GM12878 (cell line): ENCODE data around the gene WWOX. TPM values are rescaled to one million over a fixed set of nuclear protein-coding genes. Genes with fewer than 3 reads are reported as not detected.

Source experiments
- ATAC-seq: fragments of 200-7000 bp; cut with Tn5 transposase; 3 replicates; pipeline ENCODE4 v1.9.1; 2020; ENCODE audit warnings: mild to moderate bottlenecking, moderate library complexity
- BruUV-seq: library from RNA; stranded (reverse); fragments of 400-500 nt; replicated peaks from 2 replicates; lab custom pipeline; 2021; lab: Mats Ljungman, UMichigan
- CTCF ChIA-PET: fragments of 300-600 bp; sonication (Branson Sonifier 250); formaldehyde crosslinking; extraction: SDS; loops from one replicate; lab custom pipeline; 2021; ENCODE audit warnings: inconsistent platforms; lab: Yijun Ruan, JAX
- POLR2A ChIA-PET: fragments of 350-600 bp; formaldehyde crosslinking; extraction: SDS; loops from one replicate; lab custom pipeline; 2021; ENCODE audit warnings: inconsistent platforms; lab: Charles Lee
- RAD21 ChIA-PET: fragments of 300-600 bp; sonication (Branson Sonifier 250); formaldehyde crosslinking; loops from one replicate; lab custom pipeline; 2023; ENCODE audit warnings: antibody characterized with exemption; ENCODE audit not compliant: unreplicated experiment; lab: Charles Lee
- SMC1A ChIA-PET: fragments of 300-600 bp; sonication (Branson Sonifier 250); formaldehyde crosslinking; loops from one replicate; lab custom pipeline; 2023; ENCODE audit not compliant: unreplicated experiment, uncharacterized antibody; lab: Charles Lee
- DNase-seq: peaks from one replicate; pipeline ENCODE4 v3.0.0-alpha.2; 2011; ENCODE audit warnings: low read depth, low spot score
- FAIRE-seq: peaks from 3 replicates; lab custom pipeline; 2011; peaks lifted over from hg19 to GRCh38; lab: Jason Lieb, UNC
- H2AFZ ChIP-seq: 2 replicates; pipeline ENCODE4 v1.6.0; 2011; ENCODE audit warnings: low read depth, low read length, control low read depth; ENCODE audit not compliant: control insufficient read depth
- H3K27ac ChIP-seq: 2 replicates; pipeline ENCODE4 v1.5.1; 2011; ENCODE audit warnings: control low read depth; ENCODE audit not compliant: control insufficient read depth, insufficient read depth
- H3K27me3 ChIP-seq, 2 experiments: replicated peaks in 1 of 2; 2 replicates each; pipeline versions ENCODE4 v1.6.0 to v1.6.1; 2011; ENCODE audit warnings: low read length in 1 of 2; ENCODE audit not compliant: control insufficient read depth in 2 of 2, insufficient read depth in 2 of 2
- H3K36me3 ChIP-seq, 2 experiments: 2 replicates each; pipeline ENCODE4 v1.5.1; 2011; ENCODE audit warnings: low read length in 1 of 2; ENCODE audit not compliant: control insufficient read depth in 2 of 2, insufficient read depth in 2 of 2
- H3K4me1 ChIP-seq: 2 replicates; pipeline ENCODE4 v1.6.1; 2011; ENCODE audit warnings: mild to moderate bottlenecking, low read length, moderate library complexity, mixed read lengths; ENCODE audit not compliant: control insufficient read depth, insufficient read depth
- H3K4me2 ChIP-seq: 2 replicates; pipeline ENCODE4 v1.6.0; 2011; ENCODE audit warnings: control low read depth; ENCODE audit not compliant: control insufficient read depth, insufficient read depth
- H3K4me3 ChIP-seq: fragments of 200-600 bp; sonication (generic); 2 replicates; pipeline ENCODE4 v1.5.1; 2016
- H3K79me2 ChIP-seq: 2 replicates; pipeline ENCODE4 v1.6.0; 2011; ENCODE audit warnings: low read length; ENCODE audit not compliant: control insufficient read depth, insufficient read depth
- H3K9ac ChIP-seq: 2 replicates; pipeline ENCODE4 v1.8.0; 2011; ENCODE audit warnings: low read length, control low read depth, mixed read lengths; ENCODE audit not compliant: control insufficient read depth, insufficient read depth
- H3K9me3 ChIP-seq: replicated peaks from 3 replicates; pipeline ENCODE4 v1.5.1; 2011; ENCODE audit warnings: mild to moderate bottlenecking, low read length; ENCODE audit not compliant: control insufficient read depth, insufficient read depth
- H4K20me1 ChIP-seq: 2 replicates; pipeline ENCODE4 v1.6.0; 2011; ENCODE audit not compliant: control insufficient read depth, insufficient read depth
- ASH2L ChIP-seq: fragments of 300-600, 200-600 bp; sonication (generic); IDR thresholded peaks from 2 replicates; pipeline ENCODE4 v1.6.1; 2017; ENCODE audit warnings: low read depth, mild to moderate bottlenecking, borderline replicate concordance
- BHLHE40 ChIP-seq, 2 experiments: fragments of 450-650 bp in 1 of 2; IDR thresholded peaks; 2 replicates each; pipeline ENCODE4 v1.6.1; 2011 to 2017; ENCODE audit warnings: low read depth in 2 of 2, borderline replicate concordance in 1 of 2, improper control_type of control experiment in 1 of 2, low read length in 1 of 2, mild to moderate bottlenecking in 1 of 2
- HDGF ChIP-seq: fragments of 450-650 bp; IDR thresholded peaks from 2 replicates; pipeline ENCODE4 v1.6.1; 2016; ENCODE audit warnings: antibody characterized with exemption
- RB1 ChIP-seq: fragments of 450-650 bp; formaldehyde crosslinking; IDR thresholded peaks from 2 replicates; pipeline ENCODE4 v1.6.1; 2017; ENCODE audit warnings: mild to moderate bottlenecking, borderline replicate concordance
- TCF3 ChIP-seq: IDR thresholded peaks from 2 replicates; pipeline ENCODE4 v1.6.1; 2012; ENCODE audit warnings: low read depth, mild to moderate bottlenecking, low read length, borderline replicate concordance; ENCODE audit not compliant: insufficient read depth
- ZBTB40 ChIP-seq: fragments of 450-650 bp; IDR thresholded peaks from 2 replicates; pipeline ENCODE4 v1.6.1; 2016; ENCODE audit warnings: mild to moderate bottlenecking, moderate library complexity, borderline replicate concordance
- WGBS: methylation state at CpG from one replicate; pipeline ENCODE4 v1.1.6; 2016; ENCODE audit warnings: low lambda C conversion rate; ENCODE audit not compliant: insufficient replicate concordance, insufficient coverage; ENCODE audit errors: missing lambda C conversion rate; 5-methylcytosine and 5-hydroxymethylcytosine counted together
- in situ Hi-C: fragments of 300-500 bp; cut with MboI; formaldehyde crosslinking; loops from 9 replicates; pipeline ENCODE4 v1.14.3; 2018; ENCODE audit warnings: mixed read lengths
- intact Hi-C: fragments of 100-400 bp; cut with micrococcal nuclease; formaldehyde crosslinking; loops from one replicate; pipeline ENCODE4 v1.14.2; 2022; ENCODE audit not compliant: unreplicated experiment
- polyA plus RNA-seq, 11 experiments: library from polyadenylated mRNA; depleted of rRNA in 4 of 11; unstranded in 6 of 11; stranded (reverse) in 5 of 11; fragments of >200 nt; fragmentation: Nextera tagmentation in 4 of 11; fragmentation: Illumina TruSeq in 1 of 11; extraction: Ambion mirVana in 4 of 11; extraction: Trizol in 1 of 11; gene quantifications; 1 replicate in 1 of 11; 2 replicates in 10 of 11; pipeline versions ENCODE4 v1.2.1 to v1.2.3, GENCODE V29; 2011 to 2016; ENCODE audit warnings: inconsistent platforms in 2 of 11, missing spikeins in 2 of 11, low read depth in 1 of 11
- total RNA-seq, 4 experiments: library from RNA; depleted of rRNA in 3 of 4; stranded (reverse); fragments of >200 nt in 3 of 4; fragmentation: Illumina TruSeq in 1 of 4; extraction: Trizol in 1 of 4; gene quantifications; 2 replicates each; pipeline versions ENCODE4 v1.2.1 to v1.2.3, GENCODE V29; 2013 to 2021
- TF ChIP-seq, protein P1 (sequence below): fragments of 450-650 bp; IDR thresholded peaks from 2 replicates; pipeline ENCODE4 v1.6.1; 2017; ENCODE audit warnings: antibody characterized with exemption, mild to moderate bottlenecking, moderate library complexity
- TF ChIP-seq, protein P2 (sequence below): fragments of 450-650 bp; IDR thresholded peaks from 2 replicates; pipeline ENCODE4 v1.6.1; 2018; ENCODE audit warnings: mild to moderate bottlenecking, low read depth, moderate library complexity; ENCODE audit not compliant: partially characterized antibody

WWOX gene
- total and polyA plus RNA-seq, 10 of the 15 experiments (the other 5 are each of a cell fraction or from before 2014, with no cell fraction given): 2.8 to 24.4 (median 17.8) TPM

DNA sequence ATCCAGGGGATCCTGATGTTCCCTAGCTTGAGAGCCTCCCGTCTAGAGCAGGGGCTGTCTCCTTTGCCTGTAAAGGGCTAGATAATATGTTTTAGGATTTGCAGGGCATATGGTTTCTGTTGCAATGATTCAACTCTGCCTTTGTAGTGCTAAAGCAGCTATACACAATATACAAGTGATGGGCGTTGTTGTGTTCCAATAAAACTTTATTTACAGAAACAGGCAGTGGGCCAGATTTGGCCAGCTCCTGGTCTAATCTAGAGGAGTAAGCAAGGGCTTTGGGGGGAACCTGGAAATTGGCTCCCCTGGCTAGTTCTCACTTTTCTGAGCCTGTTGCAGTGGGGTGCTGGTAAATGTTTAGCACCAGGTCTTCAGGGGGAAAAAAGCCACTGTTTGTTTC is 13.8 kb downstream of the WWOX start:
- WGBS: 100% methylated on average over 2 of the region's 2 CpGs
- ChIA-PET SMC1A (no interaction called here), CTCF (interaction anchor here (1.1 kb wide), 1 partner anchor 14 kb away, joined by 3 read pairs; the partner anchor contains the start of gene WWOX), RAD21 (no interaction called here), POLR2A (no interaction called here)
- FAIRE-seq (no peak), ATAC-seq (no peak), DNase-seq (no peak)
- H3K4me1 ChIP-seq: no peaks in the 10 kb centered on the region
- H3K27me3 ChIP-seq: no peaks in the 10 kb centered on the region
- no peak overlapping the region for H3K4me2 ChIP-seq
- H4K20me1 ChIP-seq: no peaks in the 10 kb centered on the region
- no peaks in the 10 kb centered on the region for H3K36me3 ChIP-seq
- no peak overlapping the region for H3K4me3 ChIP-seq
- H3K9ac ChIP-seq: no peak overlapping the region
- no TSS peak for BruUV-seq
- intact Hi-C loops (no loop called here), in situ Hi-C loops (no loop called here)
- no peak overlapping the region for H3K27ac ChIP-seq
- H3K9me3 ChIP-seq: no peaks in the 10 kb centered on the region
- H2AFZ ChIP-seq: no peak overlapping the region
- no peaks in the 10 kb centered on the region for H3K79me2 ChIP-seq
- TF ChIP-seq ASH2L (no peak), ZBTB40 (peak; percentile 46; the same call in 1 of the 2 replicates), RB1 (no peak), HDGF (no peak), TCF3 (no peak), BHLHE40 (IDR thresholded peaks at IDR 0.05; ENCODE audit: borderline replicate concordance in 1 of 2, low read depth in 2 of 2, low read length in 1 of 2) (no peak)
- TF ChIP-seq, protein P1, sequence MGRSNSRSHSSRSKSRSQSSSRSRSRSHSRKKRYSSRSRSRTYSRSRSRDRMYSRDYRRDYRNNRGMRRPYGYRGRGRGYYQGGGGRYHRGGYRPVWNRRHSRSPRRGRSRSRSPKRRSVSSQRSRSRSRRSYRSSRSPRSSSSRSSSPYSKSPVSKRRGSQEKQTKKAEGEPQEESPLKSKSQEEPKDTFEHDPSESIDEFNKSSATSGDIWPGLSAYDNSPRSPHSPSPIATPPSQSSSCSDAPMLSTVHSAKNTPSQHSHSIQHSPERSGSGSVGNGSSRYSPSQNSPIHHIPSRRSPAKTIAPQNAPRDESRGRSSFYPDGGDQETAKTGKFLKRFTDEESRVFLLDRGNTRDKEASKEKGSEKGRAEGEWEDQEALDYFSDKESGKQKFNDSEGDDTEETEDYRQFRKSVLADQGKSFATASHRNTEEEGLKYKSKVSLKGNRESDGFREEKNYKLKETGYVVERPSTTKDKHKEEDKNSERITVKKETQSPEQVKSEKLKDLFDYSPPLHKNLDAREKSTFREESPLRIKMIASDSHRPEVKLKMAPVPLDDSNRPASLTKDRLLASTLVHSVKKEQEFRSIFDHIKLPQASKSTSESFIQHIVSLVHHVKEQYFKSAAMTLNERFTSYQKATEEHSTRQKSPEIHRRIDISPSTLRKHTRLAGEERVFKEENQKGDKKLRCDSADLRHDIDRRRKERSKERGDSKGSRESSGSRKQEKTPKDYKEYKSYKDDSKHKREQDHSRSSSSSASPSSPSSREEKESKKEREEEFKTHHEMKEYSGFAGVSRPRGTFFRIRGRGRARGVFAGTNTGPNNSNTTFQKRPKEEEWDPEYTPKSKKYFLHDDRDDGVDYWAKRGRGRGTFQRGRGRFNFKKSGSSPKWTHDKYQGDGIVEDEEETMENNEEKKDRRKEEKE: no peak
- TF ChIP-seq, protein P2, sequence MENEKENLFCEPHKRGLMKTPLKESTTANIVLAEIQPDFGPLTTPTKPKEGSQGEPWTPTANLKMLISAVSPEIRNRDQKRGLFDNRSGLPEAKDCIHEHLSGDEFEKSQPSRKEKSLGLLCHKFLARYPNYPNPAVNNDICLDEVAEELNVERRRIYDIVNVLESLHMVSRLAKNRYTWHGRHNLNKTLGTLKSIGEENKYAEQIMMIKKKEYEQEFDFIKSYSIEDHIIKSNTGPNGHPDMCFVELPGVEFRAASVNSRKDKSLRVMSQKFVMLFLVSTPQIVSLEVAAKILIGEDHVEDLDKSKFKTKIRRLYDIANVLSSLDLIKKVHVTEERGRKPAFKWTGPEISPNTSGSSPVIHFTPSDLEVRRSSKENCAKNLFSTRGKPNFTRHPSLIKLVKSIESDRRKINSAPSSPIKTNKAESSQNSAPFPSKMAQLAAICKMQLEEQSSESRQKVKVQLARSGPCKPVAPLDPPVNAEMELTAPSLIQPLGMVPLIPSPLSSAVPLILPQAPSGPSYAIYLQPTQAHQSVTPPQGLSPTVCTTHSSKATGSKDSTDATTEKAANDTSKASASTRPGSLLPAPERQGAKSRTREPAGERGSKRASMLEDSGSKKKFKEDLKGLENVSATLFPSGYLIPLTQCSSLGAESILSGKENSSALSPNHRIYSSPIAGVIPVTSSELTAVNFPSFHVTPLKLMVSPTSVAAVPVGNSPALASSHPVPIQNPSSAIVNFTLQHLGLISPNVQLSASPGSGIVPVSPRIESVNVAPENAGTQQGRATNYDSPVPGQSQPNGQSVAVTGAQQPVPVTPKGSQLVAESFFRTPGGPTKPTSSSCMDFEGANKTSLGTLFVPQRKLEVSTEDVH: no peak
